HepG2 (cell line): ENCODE results near the gene NEU4. TPM values are rescaled to one million over a fixed set of nuclear protein-coding genes. Genes with fewer than 3 reads are reported as not detected.

Experiments used
- ARNT2 ChIP-seq: sonication (generic); formaldehyde crosslinking; IDR thresholded peaks from 2 replicates; pipeline ENCODE4 v1.8.0; 2022; ENCODE audit warnings: mild to moderate bottlenecking, low read depth, missing genetic modification reagents, moderate library complexity
- ARNTL ChIP-seq: sonication (generic); formaldehyde crosslinking; IDR thresholded peaks from 2 replicates; pipeline ENCODE4 v1.4.0; 2020; ENCODE audit warnings: mild to moderate bottlenecking, missing genetic modification reagents
- ATF7 ChIP-seq, 2 experiments: fragments of 450-650 bp in 1 of 2; sonication (generic) in 1 of 2; formaldehyde crosslinking in 1 of 2; IDR thresholded peaks; 2 replicates each; pipeline versions ENCODE4 v1.4.0 to v1.6.1; 2016 to 2020; ENCODE audit warnings: antibody characterized with exemption in 1 of 2, mild to moderate bottlenecking in 1 of 2, missing genetic modification reagents in 1 of 2
- BRCA1 ChIP-seq: sonication (generic); formaldehyde crosslinking; IDR thresholded peaks from 2 replicates; pipeline ENCODE4 v1.4.0; 2020; ENCODE audit warnings: missing genetic modification reagents
- BRD4 ChIP-seq: sonication (generic); formaldehyde crosslinking; IDR thresholded peaks from 2 replicates; pipeline ENCODE4 v1.4.0; 2020; ENCODE audit warnings: missing genetic modification reagents
- CENPT ChIP-seq: sonication (generic); formaldehyde crosslinking; IDR thresholded peaks from 2 replicates; pipeline ENCODE4 v1.8.0; 2022; ENCODE audit warnings: low read depth, mild to moderate bottlenecking, moderate library complexity, missing genetic modification reagents
- GABPB1 ChIP-seq: IDR thresholded peaks from 2 replicates; pipeline ENCODE4 v1.6.1; 2016; ENCODE audit warnings: mild to moderate bottlenecking, missing genetic modification reagents, moderate library complexity, missing compliant biosample characterization
- HMG20B ChIP-seq: conservative IDR thresholded peaks from 2 replicates; pipeline ENCODE4 v1.6.1; 2016; ENCODE audit warnings: missing genetic modification reagents, missing compliant biosample characterization
- IRF2 ChIP-seq: IDR thresholded peaks from 2 replicates; pipeline ENCODE4 v1.6.1; 2018; ENCODE audit warnings: missing genetic modification reagents, missing compliant biosample characterization
- MTERF4 ChIP-seq: sonication (generic); formaldehyde crosslinking; IDR thresholded peaks from 2 replicates; pipeline ENCODE4 v1.8.0; 2023; ENCODE audit warnings: mild to moderate bottlenecking, missing genetic modification reagents
- PLSCR1 ChIP-seq: sonication (generic); formaldehyde crosslinking; IDR thresholded peaks from 2 replicates; pipeline ENCODE4 v1.5.0; 2020; ENCODE audit warnings: missing genetic modification reagents, mild to moderate bottlenecking, borderline replicate concordance
- RORA ChIP-seq: sonication (generic); formaldehyde crosslinking; IDR thresholded peaks from 2 replicates; pipeline ENCODE4 v1.5.0; 2020; ENCODE audit warnings: mild to moderate bottlenecking, missing genetic modification reagents, moderate library complexity
- SOX6 ChIP-seq, 2 experiments: fragments of 450-650 bp in 1 of 2; sonication (generic) in 1 of 2; formaldehyde crosslinking in 1 of 2; IDR thresholded peaks; 2 replicates each; pipeline versions ENCODE4 v1.4.0 to v1.6.1; 2017 to 2020; ENCODE audit warnings: antibody characterized with exemption in 1 of 2, mild to moderate bottlenecking in 1 of 2, missing genetic modification reagents in 1 of 2
- SRSF4 ChIP-seq: fragments of 200-400 bp; formaldehyde crosslinking; IDR thresholded peaks from one replicate; pipeline ENCODE4 v1.6.1; 2018; ENCODE audit warnings: mild to moderate bottlenecking, low read depth, low read length, moderate library complexity; ENCODE audit not compliant: poor library complexity, severe bottlenecking
- ZNF10 ChIP-seq: sonication (generic); formaldehyde crosslinking; IDR thresholded peaks from 2 replicates; pipeline ENCODE4 v1.4.0; 2020; ENCODE audit warnings: mild to moderate bottlenecking, low read depth, missing genetic modification reagents, borderline replicate concordance
- ZNF468 ChIP-seq: sonication (generic); formaldehyde crosslinking; IDR thresholded peaks from 2 replicates; pipeline ENCODE4 v1.8.0; 2022; ENCODE audit warnings: mild to moderate bottlenecking, moderate library complexity, missing genetic modification reagents
- ZNF547 ChIP-seq: sonication (generic); formaldehyde crosslinking; IDR thresholded peaks from 2 replicates; pipeline ENCODE4 v1.5.1; 2020; ENCODE audit warnings: mild to moderate bottlenecking, missing genetic modification reagents
- ZNF550 ChIP-seq: sonication (generic); formaldehyde crosslinking; IDR thresholded peaks from 2 replicates; pipeline ENCODE4 v1.4.0; 2020; ENCODE audit warnings: mild to moderate bottlenecking, missing genetic modification reagents, borderline replicate concordance
- ZNF597 ChIP-seq: sonication (generic); formaldehyde crosslinking; IDR thresholded peaks from 2 replicates; pipeline ENCODE4 v1.5.0; 2020; ENCODE audit warnings: missing genetic modification reagents
- ZNF614 ChIP-seq: IDR thresholded peaks from 2 replicates; pipeline ENCODE4 v1.6.1; 2018; ENCODE audit warnings: missing biosample characterization, missing genetic modification reagents, inconsistent platforms, borderline replicate concordance
- ZNF619 ChIP-seq: sonication (generic); formaldehyde crosslinking; IDR thresholded peaks from 2 replicates; pipeline ENCODE4 v1.4.0; 2020; ENCODE audit warnings: mild to moderate bottlenecking, missing genetic modification reagents
- ZNF709 ChIP-seq: sonication (generic); formaldehyde crosslinking; IDR thresholded peaks from 2 replicates; pipeline ENCODE4 v1.5.0; 2020; ENCODE audit warnings: mild to moderate bottlenecking, missing genetic modification reagents
- ZNF891 ChIP-seq: sonication (generic); formaldehyde crosslinking; IDR thresholded peaks from 2 replicates; pipeline ENCODE4 v1.5.0; 2020; ENCODE audit warnings: mild to moderate bottlenecking, missing genetic modification reagents
- ZSCAN21 ChIP-seq: sonication (generic); formaldehyde crosslinking; IDR thresholded peaks from 2 replicates; pipeline ENCODE4 v1.8.0; 2022; ENCODE audit warnings: mild to moderate bottlenecking, missing genetic modification reagents, moderate library complexity, borderline replicate concordance
- ZSCAN22 ChIP-seq: sonication (generic); formaldehyde crosslinking; IDR thresholded peaks from 2 replicates; pipeline ENCODE4 v1.4.0; 2020; ENCODE audit warnings: mild to moderate bottlenecking, missing genetic modification reagents
- polyA plus RNA-seq, 8 experiments: library from polyadenylated mRNA; depleted of rRNA in 3 of 8; stranded (reverse) in 7 of 8; unstranded in 1 of 8; fragments of >200 nt; fragmentation: Illumina TruSeq in 4 of 8; extraction: Trizol in 4 of 8; gene quantifications; 2 replicates each; pipeline versions ENCODE4 v1.2.1 to v1.2.3, GENCODE V29; 2011 to 2016; ENCODE audit warnings: low read depth in 4 of 8, missing spikeins in 1 of 8, mixed read lengths in 1 of 8; ENCODE audit not compliant: insufficient read depth in 1 of 8
- total RNA-seq, 5 experiments: library from RNA; depleted of rRNA; stranded (reverse); fragments of >200 nt; fragmentation: Illumina TruSeq; extraction: Trizol; gene quantifications; 2 replicates each; pipeline ENCODE4 v1.2.3, GENCODE V29; 2016; ENCODE audit warnings: low read depth in 1 of 5

NEU4 gene
- total and polyA plus RNA-seq, 2 of the 13 experiments (the other 11 are each of a cell fraction or from before 2014, with no cell fraction given): 53.5 to 107 TPM

- TF ChIP-seq ZNF597 (CRISPR knock-in tag) (no peak), ZSCAN22 (CRISPR knock-in tag) (peak; percentile 94), ATF7 (IDR thresholded peaks at IDR 0.05) (no peak), ATF7 (CRISPR knock-in tag; IDR thresholded peaks at IDR 0.05) (0 out of 2 replicates have a peak, but pooled peaks have one; percentile 19), BRD4 (CRISPR knock-in tag) (peak; percentile 81; the same call in 1 of the 2 replicates), ZNF468 (CRISPR knock-in tag) (no peak), ARNTL (no peak; the same call in 1 of the 2 replicates), HMG20B (CRISPR knock-in tag) (no peak), ZNF10 (CRISPR knock-in tag) (no peak), ZNF709 (peak; percentile 45; the same call in 1 of the 2 replicates), GABPB1 (CRISPR knock-in tag) (peak; percentile 21; the same call in 1 of the 2 replicates), SOX6 (IDR thresholded peaks at IDR 0.05) (no peak), SOX6 (CRISPR knock-in tag; IDR thresholded peaks at IDR 0.05) (no peak), SRSF4 (no peak), ZNF547 (peak; percentile 84), ZNF550 (CRISPR knock-in tag) (no peak; the same call in 1 of the 2 replicates), PLSCR1 (CRISPR knock-in tag) (no peak), RORA (CRISPR knock-in tag) (no peak), ZSCAN21 (CRISPR knock-in tag) (peak; percentile 75), IRF2 (peak; percentile 66; the same call in 1 of the 2 replicates), ZNF619 (CRISPR knock-in tag) (0 out of 2 replicates have a peak, but pooled peaks have one; percentile 5), CENPT (CRISPR knock-in tag) (peak; percentile 0; the same call in 1 of the 2 replicates), ZNF891 (CRISPR knock-in tag) (peak; percentile 31; the same call in 1 of the 2 replicates), MTERF4 (CRISPR knock-in tag) (peak; percentile 20; the same call in 1 of the 2 replicates), BRCA1 (CRISPR knock-in tag) (peak; percentile 72; the same call in 1 of the 2 replicates), ZNF614 (CRISPR knock-in tag) (0 out of 2 replicates have a peak, but pooled peaks have one; percentile 13), ARNT2 (CRISPR knock-in tag) (peak; percentile 93)
Observed at GRCh38 chr2:241774419-241775222, 34.4 kb upstream of the NEU4 start (continued).
